T follicular helper cell (primary cell): ENCODE results near the gene POTEH.
"Not testable (repeated sequence)": the region's sequence is repeated elsewhere in the genome, so short reads cannot be mapped to it uniquely, and the experiment has no call there.

ENCODE experiments used
- DNase-seq: peaks from one replicate; pipeline ENCODE4 v3.0.0-alpha.2; 2020; ENCODE audit warnings: low read depth
- total RNA-seq, 2 experiments: gene quantifications; one replicate each; lab custom pipeline; 2026; lab: John Stamatoyannopoulos, UW

POTEH gene
- total RNA-seq = 0 reads per million in 2 experiments

- not testable (repeated sequence) for DNase-seq
Measured at GRCh38 chr22:15689749-15690125, at the start of gene POTEH. POTEH (plus strand) TSS chr22:15690026; CDS start chr22:15690078, 52 bp downstream.

- not testable (repeated sequence) for DNase-seq
Measured at GRCh38 chr22:15642288-15642861, 47.5 kb upstream of the POTEH start.

- DNase-seq = not testable (repeated sequence)
Measured at GRCh38 chr22:15651954-15652353, 37.9 kb upstream of the POTEH start.

GRCh38 chr22:15652738-15653137, 37.1 kb upstream of the POTEH start:
- not testable (repeated sequence) for DNase-seq

- DNase-seq = not testable (repeated sequence)
Measured at GRCh38 chr22:15653241-15653640, 36.6 kb upstream of the POTEH start.

- not testable (repeated sequence) for DNase-seq
Measured at GRCh38 chr22:15661102-15661501, 28.7 kb upstream of the POTEH start.

GRCh38 chr22:15664682-15665081, 25.1 kb upstream of the POTEH start:
- DNase-seq = not testable (repeated sequence)

GRCh38 chr22:15665478-15665877, 24.3 kb upstream of the POTEH start:
- not testable (repeated sequence) for DNase-seq

- DNase-seq = not testable (repeated sequence)
Measured at GRCh38 chr22:15669430-15669829, 20.4 kb upstream of the POTEH start.

GRCh38 chr22:15679702-15680101, 10.1 kb upstream of the POTEH start:
- DNase-seq = not testable (repeated sequence)

GRCh38 chr22:15684115-15684514, 5.7 kb upstream of the POTEH start:
- DNase-seq = not testable (repeated sequence)

GRCh38 chr22:15684695-15685094, 5.1 kb upstream of the POTEH start:
- not testable (repeated sequence) for DNase-seq

- DNase-seq = not testable (repeated sequence)
Measured at GRCh38 chr22:15685641-15686040, 4.2 kb upstream of the POTEH start.

GRCh38 chr22:15687086-15687485, 2.7 kb upstream of the POTEH start:
- DNase-seq = not testable (repeated sequence)

GRCh38 chr22:15687676-15688075, 2.1 kb upstream of the POTEH start:
- not testable (repeated sequence) for DNase-seq

GRCh38 chr22:15688090-15688489, 1.7 kb upstream of the POTEH start:
- DNase-seq = not testable (repeated sequence)

GRCh38 chr22:15689012-15689748, 646 bp upstream of the POTEH start:
- not testable (repeated sequence) for DNase-seq

- not testable (repeated sequence) for DNase-seq
Measured at GRCh38 chr22:15713600-15713999, 23.8 kb downstream of the POTEH start.

GRCh38 chr22:15714125-15714524, 24.3 kb downstream of the POTEH start:
- DNase-seq = not testable (repeated sequence)

- DNase-seq = not testable (repeated sequence)
Measured at GRCh38 chr22:15721884-15722283, 32.1 kb downstream of the POTEH start.

GRCh38 chr22:15729209-15729917, 39.5 kb downstream of the POTEH start:
- DNase-seq = not testable (repeated sequence)

GRCh38 chr22:15731023-15731422, 41.2 kb downstream of the POTEH start:
- not testable (repeated sequence) for DNase-seq

GRCh38 chr22:15734411-15734810, 44.6 kb downstream of the POTEH start:
- DNase-seq = not testable (repeated sequence)
